Brain microvascular endothelial cell (primary cell): Measurements from ENCODE around the gene FRMD4B.

ENCODE experiments used
- DNase-seq: peaks from one replicate; pipeline ENCODE4 v3.0.0-alpha.2; 2020
- H3K27ac ChIP-seq: fragments of 250-450 bp; sonication (Bioruptor Pico); 2 replicates; pipeline ENCODE4 v1.5.1; 2020; ENCODE audit warnings: mild to moderate bottlenecking, moderate library complexity
- H3K27me3 ChIP-seq: fragments of 250-450 bp; sonication (Bioruptor Pico); replicated peaks from 2 replicates; pipeline ENCODE4 v1.5.1; 2020; ENCODE audit warnings: mild to moderate bottlenecking
- H3K36me3 ChIP-seq: fragments of 250-450 bp; sonication (Bioruptor Pico); replicated peaks from 2 replicates; pipeline ENCODE4 v1.5.1; 2020; ENCODE audit warnings: mild to moderate bottlenecking
- H3K4me3 ChIP-seq: 2 replicates; pipeline ENCODE4 v1.5.1; 2011; ENCODE audit warnings: low read depth, mild to moderate bottlenecking, control low read depth, low read length, moderate library complexity
- CTCF ChIP-seq: IDR thresholded peaks from 2 replicates; pipeline ENCODE4 v1.5.1; 2011; ENCODE audit warnings: low read depth, mild to moderate bottlenecking, moderate library complexity, low read length, control low read depth, inconsistent platforms; ENCODE audit errors: missing control alignments
- in situ Hi-C: cut with HindIII; loops from 2 replicates; pipeline ENCODE4 v1.10.0; 2017; ENCODE audit warnings: low sequenced_read_pairs, low pct_ligation_motif_present

The FRMD4B gene

DNA sequence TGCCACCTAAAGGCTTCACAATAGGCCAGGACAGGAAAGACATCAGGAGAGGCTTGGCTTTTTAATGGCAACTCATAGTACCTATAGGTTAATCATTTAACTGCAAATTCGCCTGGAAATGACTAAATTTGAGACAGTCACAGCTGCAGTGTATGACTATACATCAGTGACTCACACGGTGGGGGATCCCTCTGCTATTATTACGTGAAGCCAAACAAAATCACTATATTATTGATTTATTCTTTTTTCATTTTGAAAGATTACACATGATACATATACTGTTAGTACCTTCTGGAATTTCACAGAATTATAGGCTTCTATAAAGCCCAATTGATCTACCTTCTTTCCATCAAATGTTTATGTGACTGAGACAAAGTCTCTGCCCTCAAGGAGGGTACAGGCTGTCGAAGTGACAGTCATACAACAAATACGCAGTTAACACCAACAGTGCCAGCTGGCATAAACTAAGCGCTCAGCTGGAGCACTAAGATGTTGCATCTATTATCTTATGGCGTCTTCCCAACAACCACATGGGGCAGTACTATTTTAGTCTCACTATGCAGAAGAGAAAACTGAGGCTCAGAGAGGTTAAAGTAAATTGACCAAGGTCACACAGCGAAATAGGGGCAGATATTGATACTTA lies 181.5 kb downstream of the FRMD4B start:
- Histone ChIP-seq H3K27me3 (no peaks in the 10 kb centered on the region), H3K27ac (no peak overlapping the region), H3K36me3 (no peaks in the 10 kb centered on the region), H3K4me3 (no peak overlapping the region)
- in situ Hi-C loops, result no loop called here
- TF ChIP-seq CTCF, result peak; percentile 4
- DNase-seq, result no peak

DNA sequence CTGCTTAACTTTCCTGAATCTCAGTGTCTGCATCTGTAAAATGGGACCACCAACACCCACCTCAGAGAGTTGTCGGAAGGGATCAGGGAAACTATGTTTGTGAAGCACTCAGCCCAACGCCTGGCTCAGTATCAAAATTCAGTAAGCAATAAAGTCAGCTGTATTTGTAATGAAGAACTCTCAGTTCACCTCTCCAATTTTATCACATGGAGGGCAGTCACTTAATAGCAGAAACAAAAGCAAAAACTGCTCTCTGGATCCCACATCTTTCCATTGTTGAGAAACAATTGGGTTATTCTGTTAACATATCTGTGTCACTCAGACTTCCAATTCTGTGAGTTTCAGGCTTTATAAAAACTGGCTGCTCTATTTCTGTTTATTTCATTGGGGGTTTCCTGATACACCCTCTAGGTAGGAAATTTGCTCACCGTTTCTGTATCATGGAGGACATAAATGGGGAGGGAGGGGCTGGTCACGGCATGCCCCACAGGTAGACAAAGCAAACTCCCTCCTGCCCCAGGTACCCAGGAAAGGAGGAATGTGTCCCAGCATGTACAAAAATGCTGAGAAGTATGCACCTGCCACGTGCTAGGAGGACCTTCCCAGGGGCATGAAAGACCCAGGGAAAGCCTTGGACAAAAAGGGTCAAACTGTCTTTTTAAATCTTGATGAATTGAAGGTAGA lies 182.1 kb downstream of the FRMD4B start:
- TF ChIP-seq CTCF, result no peak
- Histone ChIP-seq H3K4me3 (no peak overlapping the region), H3K36me3 (no peaks in the 10 kb centered on the region), H3K27me3 (no peaks in the 10 kb centered on the region), H3K27ac (no peak overlapping the region)
- DNase-seq, result no peak
- in situ Hi-C loops, result no loop called here

DNA sequence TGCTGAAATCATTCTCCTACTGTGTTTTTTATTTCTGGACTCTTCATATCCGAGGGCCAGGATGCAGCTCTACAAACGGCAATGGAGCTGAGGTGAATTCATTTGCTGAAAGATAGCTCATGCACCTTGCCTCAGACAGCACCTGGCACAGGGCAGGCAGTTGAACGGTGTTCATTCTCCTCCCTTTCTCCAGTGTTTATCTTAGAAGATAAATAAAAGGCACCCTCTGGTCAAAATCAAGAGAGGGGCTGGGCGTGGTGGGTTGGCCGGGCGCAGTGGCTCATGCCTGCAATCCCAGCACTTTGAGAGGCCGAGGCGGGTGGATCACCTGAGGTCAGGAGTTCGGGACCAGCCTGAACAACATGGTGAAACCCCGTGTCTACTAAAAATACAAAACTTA lies 184.2 kb downstream of the FRMD4B start:
- no peak overlapping the region for H3K27ac ChIP-seq
- TF ChIP-seq CTCF, result no peak
- in situ Hi-C loops, result no loop called here
- no peak for DNase-seq
- no peaks in the 10 kb centered on the region for H3K27me3 ChIP-seq
- no peak overlapping the region for H3K4me3 ChIP-seq
- H3K36me3 ChIP-seq, result no peaks in the 10 kb centered on the region

GRCh38 chr3:69200384-69201068 lies 185.4 kb downstream of the FRMD4B start:
- no peak for TF ChIP-seq CTCF
- in situ Hi-C loops, result no loop called here
- H3K27ac ChIP-seq, result peak overlapping the region; percentile 36
- no peaks in the 10 kb centered on the region for H3K36me3 ChIP-seq
- H3K27me3 ChIP-seq, result no peaks in the 10 kb centered on the region
- DNase-seq, result peak; percentile 58
- peak overlapping the region; percentile 1 for H3K4me3 ChIP-seq

GRCh38 chr3:69199942-69200341 lies 185.9 kb downstream of the FRMD4B start:
- H3K36me3 ChIP-seq, result no peaks in the 10 kb centered on the region
- H3K4me3 ChIP-seq, result no peak overlapping the region
- in situ Hi-C loops, result no loop called here
- no peak for DNase-seq
- TF ChIP-seq CTCF, result no peak
- H3K27ac ChIP-seq, result no peak overlapping the region
- H3K27me3 ChIP-seq, result no peaks in the 10 kb centered on the region
